Neural cell (in vitro differentiated cells): ENCODE data around the gene SCG5. TPM values are rescaled to one million over a fixed set of nuclear protein-coding genes. Genes with fewer than 3 reads are reported as not detected.

ENCODE experiments used
- H2AFZ ChIP-seq: fragments of 200-600, 300-800 bp; sonication (generic), shearing (Covaris generic); 2 replicates; pipeline ENCODE4 v1.6.0; 2014; ENCODE audit warnings: low read depth, mild to moderate bottlenecking, antibody characterized with exemption, low read length, moderate library complexity
- H3F3A ChIP-seq: fragments of 200-600 bp; shearing (Covaris generic); 2 replicates; pipeline ENCODE4 v1.6.1; 2016; ENCODE audit warnings: mild to moderate bottlenecking, moderate library complexity, mixed read lengths, antibody characterized with exemption, low read length; ENCODE audit not compliant: insufficient read depth, poor library complexity, severe bottlenecking
- H3K27ac ChIP-seq: fragments of 200-600, 300-800 bp; sonication (generic), shearing (Covaris generic); 2 replicates; pipeline ENCODE4 v1.5.1; 2014; ENCODE audit warnings: mild to moderate bottlenecking, low read length, moderate library complexity
- H3K27me3 ChIP-seq: fragments of 300-800, 200-600 bp; sonication (generic), shearing (Covaris generic); 2 replicates; pipeline ENCODE4 v1.6.0; 2014; ENCODE audit warnings: mild to moderate bottlenecking, low read depth, low read length, moderate library complexity; ENCODE audit not compliant: insufficient read depth
- H3K36me3 ChIP-seq: fragments of 300-800, 200-600 bp; sonication (generic), shearing (Covaris generic); 2 replicates; pipeline ENCODE4 v1.5.1; 2014; ENCODE audit warnings: mild to moderate bottlenecking, antibody characterized with exemption, low read length, moderate library complexity; ENCODE audit not compliant: insufficient read depth
- H3K4me2 ChIP-seq: fragments of 300-800, 200-600 bp; sonication (generic), shearing (Covaris generic); 2 replicates; pipeline ENCODE4 v1.6.0; 2014; ENCODE audit warnings: mild to moderate bottlenecking, low read length
- H3K4me3 ChIP-seq: fragments of 300-800, 200-600 bp; sonication (generic), shearing (Covaris generic); 2 replicates; pipeline ENCODE4 v1.5.1; 2014; ENCODE audit warnings: mild to moderate bottlenecking, low read length, moderate library complexity
- H3K79me2 ChIP-seq: fragments of 200-600 bp; shearing (Covaris generic); replicated peaks from 2 replicates; pipeline ENCODE4 v1.6.0; 2014; ENCODE audit warnings: mild to moderate bottlenecking, low read length, moderate library complexity; ENCODE audit not compliant: insufficient read depth
- H3K9ac ChIP-seq: fragments of 300-800, 200-600 bp; sonication (generic), shearing (Covaris generic); 2 replicates; pipeline ENCODE4 v1.6.1; 2016; ENCODE audit warnings: mild to moderate bottlenecking, low read length, mixed read lengths
- H3K9me2 ChIP-seq: fragments of 200-600 bp; shearing (Covaris generic); 2 replicates; pipeline ENCODE4 v1.6.1; 2016; ENCODE audit warnings: mild to moderate bottlenecking, low read length, mixed read lengths; ENCODE audit not compliant: insufficient read depth
- H3K9me3 ChIP-seq: fragments of 200-600, 300-800 bp; sonication (generic), shearing (Covaris generic); 2 replicates; pipeline ENCODE4 v1.6.1; 2016; ENCODE audit warnings: mild to moderate bottlenecking, mixed run types, low read length, moderate library complexity, mixed read lengths
- H4K20me1 ChIP-seq: fragments of 200-600 bp; shearing (Covaris generic); 2 replicates; pipeline ENCODE4 v1.6.1; 2016; ENCODE audit warnings: mild to moderate bottlenecking, mixed run types; ENCODE audit not compliant: insufficient read depth
- CTCF ChIP-seq: fragments of 450-650 bp; IDR thresholded peaks from 2 replicates; pipeline ENCODE4 v1.5.1; 2014; ENCODE audit warnings: antibody characterized with exemption, mild to moderate bottlenecking, moderate library complexity; ENCODE audit not compliant: poor library complexity, severe bottlenecking
- EP300 ChIP-seq: fragments of 450-650 bp; conservative IDR thresholded peaks from 2 replicates; pipeline ENCODE4 v1.6.1; 2014; ENCODE audit warnings: antibody characterized with exemption, mild to moderate bottlenecking, moderate library complexity; ENCODE audit not compliant: poor library complexity, severe bottlenecking
- EZH2 ChIP-seq: fragments of 200-600, 300-800 bp; shearing (Covaris generic), sonication (generic); IDR thresholded peaks from 2 replicates; pipeline ENCODE4 v1.6.1; 2014; ENCODE audit warnings: antibody characterized with exemption, low read length, borderline replicate concordance, mild to moderate bottlenecking; ENCODE audit not compliant: insufficient read depth, poor library complexity, severe bottlenecking
- MXI1 ChIP-seq: fragments of 450-650 bp; conservative IDR thresholded peaks from 2 replicates; pipeline ENCODE4 v1.6.1; 2014; ENCODE audit warnings: antibody characterized with exemption, mild to moderate bottlenecking; ENCODE audit not compliant: poor library complexity, severe bottlenecking
- POLR2AphosphoS5 ChIP-seq: IDR thresholded peaks from 2 replicates; pipeline ENCODE4 v1.6.1; 2012
- RAD21 ChIP-seq: fragments of 450-650 bp; conservative IDR thresholded peaks from 2 replicates; pipeline ENCODE4 v1.6.1; 2014; ENCODE audit warnings: antibody characterized with exemption, mild to moderate bottlenecking, moderate library complexity
- SMC3 ChIP-seq: fragments of 450-650 bp; conservative IDR thresholded peaks from 2 replicates; pipeline ENCODE4 v1.6.1; 2014; ENCODE audit warnings: antibody characterized with exemption, mild to moderate bottlenecking, moderate library complexity; ENCODE audit not compliant: poor library complexity
- TAF1 ChIP-seq: IDR thresholded peaks from 2 replicates; pipeline ENCODE4 v1.6.1; 2012; ENCODE audit warnings: low read depth
- polyA plus RNA-seq: library from polyadenylated mRNA; depleted of rRNA; stranded (reverse); fragments of >200 nt; gene quantifications from 2 replicates; pipeline ENCODE4 v1.2.3, GENCODE V29; 2014
- TF ChIP-seq, protein P1 (sequence below): IDR thresholded peaks from 2 replicates; pipeline ENCODE4 v1.6.1; 2012; ENCODE audit warnings: borderline replicate concordance

SCG5 gene
- polyA plus RNA-seq, 1 donor from 2014 or later: 116 TPM

DNA sequence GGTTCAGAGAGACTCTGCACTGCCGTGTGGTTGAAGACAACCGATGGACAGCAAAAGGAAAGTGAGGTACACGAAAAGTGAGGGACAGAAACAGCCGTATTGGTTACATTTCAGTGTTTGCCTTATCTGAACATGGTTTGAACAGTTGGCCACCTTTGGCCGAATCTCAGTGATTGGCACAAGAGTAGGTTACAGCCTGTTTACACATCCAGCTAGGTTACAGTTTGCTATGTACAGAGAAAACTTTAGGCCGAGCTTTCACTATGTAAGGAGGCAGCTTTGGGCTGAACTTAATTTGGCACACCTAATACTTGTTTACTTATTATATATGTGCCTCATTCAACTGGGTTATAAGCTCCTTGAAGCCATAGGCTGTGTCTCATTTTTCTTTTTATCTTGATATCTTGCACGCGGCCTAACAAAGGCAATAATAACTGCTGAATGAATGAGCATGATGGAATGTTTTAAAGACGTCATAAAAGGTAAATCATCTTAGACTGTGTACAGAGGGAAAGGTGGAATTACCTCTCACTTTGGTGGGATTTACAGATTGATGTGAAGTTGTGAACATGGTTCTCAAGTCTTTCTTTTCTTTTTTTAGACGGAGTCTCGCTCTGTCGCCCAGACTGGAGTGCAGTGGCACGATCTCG, 59.1 kb downstream of the SCG5 start:
- no peak for TF ChIP-seq POLR2AphosphoS5
- TF ChIP-seq, protein P1, sequence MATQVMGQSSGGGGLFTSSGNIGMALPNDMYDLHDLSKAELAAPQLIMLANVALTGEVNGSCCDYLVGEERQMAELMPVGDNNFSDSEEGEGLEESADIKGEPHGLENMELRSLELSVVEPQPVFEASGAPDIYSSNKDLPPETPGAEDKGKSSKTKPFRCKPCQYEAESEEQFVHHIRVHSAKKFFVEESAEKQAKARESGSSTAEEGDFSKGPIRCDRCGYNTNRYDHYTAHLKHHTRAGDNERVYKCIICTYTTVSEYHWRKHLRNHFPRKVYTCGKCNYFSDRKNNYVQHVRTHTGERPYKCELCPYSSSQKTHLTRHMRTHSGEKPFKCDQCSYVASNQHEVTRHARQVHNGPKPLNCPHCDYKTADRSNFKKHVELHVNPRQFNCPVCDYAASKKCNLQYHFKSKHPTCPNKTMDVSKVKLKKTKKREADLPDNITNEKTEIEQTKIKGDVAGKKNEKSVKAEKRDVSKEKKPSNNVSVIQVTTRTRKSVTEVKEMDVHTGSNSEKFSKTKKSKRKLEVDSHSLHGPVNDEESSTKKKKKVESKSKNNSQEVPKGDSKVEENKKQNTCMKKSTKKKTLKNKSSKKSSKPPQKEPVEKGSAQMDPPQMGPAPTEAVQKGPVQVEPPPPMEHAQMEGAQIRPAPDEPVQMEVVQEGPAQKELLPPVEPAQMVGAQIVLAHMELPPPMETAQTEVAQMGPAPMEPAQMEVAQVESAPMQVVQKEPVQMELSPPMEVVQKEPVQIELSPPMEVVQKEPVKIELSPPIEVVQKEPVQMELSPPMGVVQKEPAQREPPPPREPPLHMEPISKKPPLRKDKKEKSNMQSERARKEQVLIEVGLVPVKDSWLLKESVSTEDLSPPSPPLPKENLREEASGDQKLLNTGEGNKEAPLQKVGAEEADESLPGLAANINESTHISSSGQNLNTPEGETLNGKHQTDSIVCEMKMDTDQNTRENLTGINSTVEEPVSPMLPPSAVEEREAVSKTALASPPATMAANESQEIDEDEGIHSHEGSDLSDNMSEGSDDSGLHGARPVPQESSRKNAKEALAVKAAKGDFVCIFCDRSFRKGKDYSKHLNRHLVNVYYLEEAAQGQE: no peak
- no peak for TF ChIP-seq EP300
- TF ChIP-seq RAD21: no peak
- H3K27ac ChIP-seq: no peak overlapping the region
- H3K9me3 ChIP-seq: no peaks in the 10 kb centered on the region

DNA sequence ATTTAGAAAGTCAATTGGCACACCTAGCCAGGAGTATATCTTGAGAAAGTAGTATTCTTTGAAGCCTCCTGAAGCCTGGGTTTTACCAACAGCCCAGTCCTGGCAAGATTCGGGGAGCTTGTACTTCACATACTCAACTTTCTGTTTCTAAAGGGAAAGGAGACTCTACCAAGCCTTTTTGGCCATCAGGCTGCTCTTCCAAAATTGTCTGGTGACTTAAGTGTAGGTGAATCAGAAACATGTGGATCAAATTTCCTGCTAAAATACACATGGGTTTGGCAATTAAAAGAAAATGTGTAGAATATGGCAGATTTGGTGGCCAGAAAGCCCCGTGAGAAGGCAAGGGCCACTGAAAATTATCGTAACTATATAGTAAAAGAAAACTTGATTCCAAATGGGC, 60.4 kb downstream of the SCG5 start:
- no peak for TF ChIP-seq CTCF
- no peak for TF ChIP-seq MXI1
- no peak for TF ChIP-seq SMC3
- no peak for TF ChIP-seq EZH2
- TF ChIP-seq RAD21: no peak
- TF ChIP-seq, protein P1: no peak
- TF ChIP-seq POLR2AphosphoS5: no peak
- no peak for TF ChIP-seq EP300
- TF ChIP-seq TAF1: no peak
- Histone ChIP-seq H3F3A (no peaks in the 10 kb centered on the region), H3K4me2 (no peak overlapping the region)

More for the DNA sequence above, 59.1 kb downstream of the SCG5 start:
- no peaks in the 10 kb centered on the region for H3K27me3 ChIP-seq
- no peaks in the 10 kb centered on the region for H4K20me1 ChIP-seq
- H3K9ac ChIP-seq: no peak overlapping the region
- H3K36me3 ChIP-seq: no peaks in the 10 kb centered on the region
- H2AFZ ChIP-seq: no peak overlapping the region
- H3K79me2 ChIP-seq: no peaks in the 10 kb centered on the region
- no peak overlapping the region for H3K4me3 ChIP-seq
- no peaks in the 10 kb centered on the region for H3F3A ChIP-seq
- H3K4me2 ChIP-seq: no peak overlapping the region
- H3K9me2 ChIP-seq: no peaks in the 10 kb centered on the region

More for the DNA sequence above, 60.4 kb downstream of the SCG5 start:
- Histone ChIP-seq H3K36me3 (no peaks in the 10 kb centered on the region), H3K9me3 (no peaks in the 10 kb centered on the region), H3K27me3 (no peaks in the 10 kb centered on the region), H3K27ac (no peak overlapping the region), H2AFZ (no peak overlapping the region), H3K4me3 (no peak overlapping the region), H4K20me1 (no peaks in the 10 kb centered on the region), H3K79me2 (no peaks in the 10 kb centered on the region), H3K9me2 (no peaks in the 10 kb centered on the region), H3K9ac (no peak overlapping the region)
